GM21737 (cell line): ENCODE results near the gene LPP.
"Not testable (repeated sequence)": the region's sequence is repeated elsewhere in the genome, so short reads cannot be mapped to it uniquely, and the experiment has no call there.

ENCODE experiments used
- ATAC-seq: cut with Tn5 transposase; IDR thresholded peaks from one replicate; pipeline ENCODE4 v1.9.1; 2021; ENCODE audit warnings: mild to moderate bottlenecking, moderate library complexity; ENCODE audit not compliant: unreplicated experiment

Gene LPP, protein sequence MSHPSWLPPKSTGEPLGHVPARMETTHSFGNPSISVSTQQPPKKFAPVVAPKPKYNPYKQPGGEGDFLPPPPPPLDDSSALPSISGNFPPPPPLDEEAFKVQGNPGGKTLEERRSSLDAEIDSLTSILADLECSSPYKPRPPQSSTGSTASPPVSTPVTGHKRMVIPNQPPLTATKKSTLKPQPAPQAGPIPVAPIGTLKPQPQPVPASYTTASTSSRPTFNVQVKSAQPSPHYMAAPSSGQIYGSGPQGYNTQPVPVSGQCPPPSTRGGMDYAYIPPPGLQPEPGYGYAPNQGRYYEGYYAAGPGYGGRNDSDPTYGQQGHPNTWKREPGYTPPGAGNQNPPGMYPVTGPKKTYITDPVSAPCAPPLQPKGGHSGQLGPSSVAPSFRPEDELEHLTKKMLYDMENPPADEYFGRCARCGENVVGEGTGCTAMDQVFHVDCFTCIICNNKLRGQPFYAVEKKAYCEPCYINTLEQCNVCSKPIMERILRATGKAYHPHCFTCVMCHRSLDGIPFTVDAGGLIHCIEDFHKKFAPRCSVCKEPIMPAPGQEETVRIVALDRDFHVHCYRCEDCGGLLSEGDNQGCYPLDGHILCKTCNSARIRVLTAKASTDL

DNA sequence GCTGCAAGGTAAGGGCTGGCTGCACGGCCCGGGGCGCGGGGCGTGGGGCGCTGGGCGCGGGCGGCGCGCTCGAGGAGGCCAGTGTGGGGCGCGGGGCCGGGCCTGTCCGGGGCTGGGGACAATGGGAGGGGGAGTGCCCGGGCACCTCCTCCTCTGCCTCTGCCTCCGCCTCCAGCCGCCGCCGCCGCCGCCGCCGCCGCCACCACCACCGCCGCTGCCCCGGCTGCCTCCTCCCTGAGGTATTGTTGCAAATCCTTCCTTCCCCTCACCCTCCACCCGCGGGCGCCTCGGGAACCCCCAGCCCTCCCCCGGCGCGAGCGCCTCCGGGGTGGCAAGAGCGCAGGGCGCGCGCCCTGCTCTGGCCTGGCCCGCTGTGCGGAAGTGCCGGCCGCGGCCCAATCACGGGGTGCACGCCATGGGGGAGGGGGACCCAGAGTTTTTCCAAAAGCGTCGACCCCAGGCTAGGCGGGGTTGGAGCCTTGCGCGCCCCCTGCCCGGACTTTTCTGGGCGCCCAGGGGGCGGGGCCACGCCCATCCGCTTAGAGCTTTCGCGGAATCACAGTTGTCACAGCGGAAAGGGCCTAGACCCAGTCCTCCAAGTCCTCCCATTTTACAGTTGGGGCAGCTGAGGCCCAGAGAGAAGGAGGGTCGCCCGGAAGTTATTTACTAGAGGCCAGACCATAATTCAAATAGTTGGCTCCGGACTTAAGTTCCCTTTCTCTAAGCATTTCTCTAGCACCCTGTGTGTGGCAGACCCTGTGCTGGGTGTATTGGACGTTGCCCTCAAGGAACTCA is at the start of gene LPP:
TSS of gene LPP (plus strand) at position 144 of the 795 bp plus-strand sequence. CDS start 251,964 bp downstream, outside the sequence.
- ATAC-seq = peak; percentile 71

DNA sequence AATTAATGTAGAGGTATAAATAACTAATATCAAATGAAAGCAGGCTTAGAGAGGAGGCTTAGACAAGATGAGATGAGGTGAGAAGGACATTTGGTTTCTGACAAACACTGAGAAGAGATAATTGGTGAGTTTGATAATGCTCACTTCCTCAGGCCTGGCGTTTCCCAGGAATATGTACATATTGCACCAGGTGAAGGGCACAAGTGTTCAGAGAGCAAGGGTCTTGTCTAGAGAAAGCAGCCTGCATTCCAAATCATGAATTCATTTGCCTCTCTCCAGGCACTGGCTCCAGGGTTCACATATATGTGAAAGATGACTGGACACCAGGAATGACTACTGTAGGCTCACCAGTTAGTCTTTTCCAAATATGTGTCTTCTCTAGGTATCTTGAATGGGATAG is 48.0 kb upstream of the LPP start:
- no peak for ATAC-seq

DNA sequence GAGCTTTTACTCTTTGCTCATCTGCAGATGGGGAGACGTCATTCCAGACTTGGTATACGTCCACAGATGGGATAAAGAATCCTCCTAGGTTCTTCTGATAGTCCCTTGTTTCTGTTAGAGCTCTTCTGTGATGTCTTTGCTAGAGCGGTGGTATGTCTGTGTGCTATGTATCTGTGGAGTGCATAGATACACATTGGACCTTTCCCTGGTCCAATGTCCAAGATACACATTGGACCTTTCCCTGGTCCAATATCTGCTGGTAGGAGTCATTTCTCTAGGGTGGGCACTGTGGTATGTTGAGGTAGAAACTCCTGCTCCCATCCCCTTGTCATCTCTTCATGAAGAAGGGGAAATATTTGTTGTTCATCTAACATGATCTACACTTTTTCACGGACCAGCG is 47.5 kb upstream of the LPP start:
- no peak for ATAC-seq

DNA sequence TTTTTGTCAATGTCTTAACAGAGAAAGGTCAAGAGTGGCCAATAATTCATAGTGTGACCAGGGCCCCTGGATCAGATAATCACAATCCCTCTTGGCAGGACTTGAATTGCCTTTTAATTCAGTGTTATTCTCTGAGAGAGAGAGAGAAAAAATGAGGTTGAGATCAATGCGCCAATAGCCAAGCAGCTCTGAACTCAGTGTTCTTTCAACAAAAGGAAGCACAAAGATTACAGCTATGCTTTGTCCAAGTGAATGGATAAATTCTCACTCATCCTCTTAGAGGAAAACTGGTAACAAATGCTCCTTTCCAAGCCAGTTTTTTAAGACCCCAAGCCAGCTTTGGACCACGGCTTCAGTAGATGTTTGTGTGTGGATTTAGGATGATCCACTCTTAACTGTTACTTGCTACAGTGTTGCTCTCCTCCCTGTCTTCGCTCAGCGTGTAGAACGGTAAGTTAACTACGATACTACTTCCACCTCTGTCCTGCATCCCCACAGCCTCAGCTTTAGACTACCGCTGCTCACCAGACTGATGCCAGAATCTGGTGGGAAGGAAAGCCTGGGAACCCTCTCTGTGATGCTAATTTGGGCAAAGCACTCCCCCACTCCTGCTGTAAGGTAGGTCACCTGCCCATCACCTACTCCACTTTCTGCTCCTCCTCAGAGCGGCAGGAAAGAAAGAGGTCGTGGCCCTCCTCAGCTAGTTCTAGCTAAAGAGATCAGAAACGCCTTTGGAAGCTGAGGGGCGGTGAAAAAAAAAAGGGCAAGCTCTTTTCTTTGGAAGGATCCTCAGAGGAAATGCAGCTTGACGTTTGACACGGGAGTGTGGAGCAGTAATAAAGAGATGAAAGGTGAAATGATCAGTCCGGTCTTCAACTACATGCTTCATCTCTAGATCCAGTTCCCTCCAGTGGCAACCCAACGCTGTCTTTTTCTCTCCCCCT is 46.8 kb upstream of the LPP start:
- no peak for ATAC-seq

DNA sequence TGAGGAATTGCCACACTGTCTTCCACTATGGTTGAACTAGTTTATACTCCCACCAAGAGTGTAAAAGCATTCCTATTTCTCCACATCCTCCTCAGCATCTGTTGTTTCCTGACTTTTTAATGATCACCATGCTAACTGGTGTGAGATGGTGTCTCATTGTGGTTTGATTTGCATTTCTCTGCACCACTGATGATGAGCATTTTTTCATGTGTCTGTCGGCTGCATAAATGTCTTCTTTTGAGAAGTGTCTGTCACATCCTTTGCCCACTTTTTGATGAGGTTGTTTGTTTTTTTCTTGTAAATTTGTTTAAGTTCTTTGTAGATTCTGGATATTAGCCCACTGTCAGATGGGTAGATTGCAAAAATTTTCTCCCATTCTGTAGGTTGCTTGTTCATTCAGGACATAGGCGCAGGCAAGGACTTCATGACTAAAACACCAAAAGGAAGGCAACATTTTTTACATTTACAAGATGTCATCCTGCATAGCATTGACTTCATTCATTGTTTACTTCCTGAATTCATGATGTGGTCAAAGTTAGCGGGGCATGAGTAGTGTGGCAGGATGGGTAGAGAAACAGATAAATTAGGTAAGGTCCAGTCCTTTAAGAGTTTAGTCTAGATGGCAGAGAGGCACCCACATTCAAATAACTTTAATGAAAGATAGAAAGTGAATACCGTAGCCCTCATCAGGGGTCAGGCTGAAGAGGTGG is 45.1 kb upstream of the LPP start:
- ATAC-seq = no peak

DNA sequence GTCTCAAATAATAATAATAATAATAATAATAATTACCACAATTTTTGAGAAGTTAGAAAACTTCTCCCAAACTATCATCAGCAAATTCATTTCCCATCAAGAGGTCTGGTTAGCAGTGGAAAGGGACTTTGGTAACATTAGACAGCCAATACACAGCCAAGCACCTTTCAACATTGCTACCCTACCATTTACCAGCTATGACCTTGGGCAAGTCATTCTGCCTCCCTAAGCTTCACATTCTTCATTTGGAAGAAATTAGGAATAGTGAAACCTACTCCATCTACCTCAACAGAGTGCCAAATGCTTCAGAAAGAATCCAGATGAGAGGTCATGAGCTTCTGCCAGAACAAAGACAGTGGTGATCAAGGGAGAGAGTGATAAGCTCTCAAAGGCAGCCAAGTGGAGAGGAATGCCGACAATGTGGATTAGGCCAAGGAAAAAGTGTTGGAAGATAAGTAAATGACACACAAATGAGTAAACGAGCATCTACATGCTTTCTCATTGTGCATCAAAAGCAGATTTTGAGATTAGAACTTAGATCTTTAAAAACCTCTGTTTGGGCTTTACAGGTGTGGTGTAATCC is 42.9 kb upstream of the LPP start:
- ATAC-seq = no peak

DNA sequence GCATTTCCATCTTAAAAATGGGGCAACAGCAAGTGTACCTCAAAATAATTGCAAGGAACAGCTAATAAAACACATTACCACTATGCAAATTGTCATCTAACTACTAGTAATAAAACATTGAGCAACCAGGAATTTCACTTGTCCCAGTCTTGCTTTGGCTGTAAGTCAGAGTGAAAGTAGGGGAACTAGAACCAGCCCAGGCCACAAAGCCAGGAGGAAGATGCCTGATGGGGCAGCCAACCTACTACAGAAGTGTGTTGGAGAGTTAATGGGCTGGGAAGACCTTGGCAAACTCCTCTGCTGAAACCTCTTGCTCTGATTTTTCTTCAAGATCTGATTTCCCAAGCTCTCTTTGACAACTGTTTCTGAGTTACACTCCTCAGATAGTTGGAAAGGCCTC is 40.2 kb upstream of the LPP start:
- ATAC-seq = no peak

DNA sequence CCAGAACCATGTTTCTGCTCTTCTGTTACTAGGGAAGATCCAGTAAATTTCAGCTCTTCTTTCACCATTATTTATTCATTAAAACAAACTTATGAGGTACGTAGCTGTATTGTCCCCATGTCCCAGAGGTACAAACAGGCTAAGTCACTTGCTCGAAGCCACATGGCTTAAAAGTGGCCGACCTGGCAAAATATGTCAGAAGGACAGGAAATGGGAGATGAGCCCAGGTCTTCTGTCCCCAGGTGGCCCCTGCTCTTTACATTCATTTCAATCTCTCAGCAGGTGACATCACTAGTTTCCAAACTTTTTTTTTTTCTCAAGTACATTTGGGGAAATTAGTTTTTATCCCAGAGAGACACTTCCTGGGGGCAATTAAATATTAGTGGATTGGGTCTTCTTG is 34.1 kb upstream of the LPP start:
- no peak for ATAC-seq

DNA sequence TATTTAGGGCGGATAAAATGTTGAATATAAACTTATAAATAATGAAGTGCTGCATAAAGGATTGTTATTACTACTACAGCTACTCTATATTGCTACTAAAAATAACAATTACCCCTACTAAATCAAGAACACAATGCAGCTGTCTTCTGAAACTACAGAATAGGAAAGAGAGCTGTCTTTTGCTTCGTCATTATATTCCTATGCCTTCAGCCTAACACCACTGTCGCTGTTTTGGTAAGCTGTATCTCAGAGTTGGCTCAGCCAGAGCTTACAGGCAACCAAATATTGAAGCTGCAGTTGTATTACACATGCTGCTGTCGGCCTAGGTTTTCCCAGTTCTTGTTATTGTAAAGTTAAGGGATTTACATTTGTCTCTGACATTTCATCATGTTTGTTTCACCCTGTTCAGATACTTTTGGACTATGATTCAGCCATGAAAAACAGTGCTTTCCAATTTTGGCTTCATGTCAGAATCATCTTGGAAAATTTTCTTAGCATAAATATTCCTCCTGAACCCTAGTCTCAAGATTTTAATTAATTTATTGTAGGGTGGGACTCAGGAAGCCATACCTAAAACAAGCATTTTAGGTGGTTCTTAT is 31.3 kb upstream of the LPP start:
- no peak for ATAC-seq

DNA sequence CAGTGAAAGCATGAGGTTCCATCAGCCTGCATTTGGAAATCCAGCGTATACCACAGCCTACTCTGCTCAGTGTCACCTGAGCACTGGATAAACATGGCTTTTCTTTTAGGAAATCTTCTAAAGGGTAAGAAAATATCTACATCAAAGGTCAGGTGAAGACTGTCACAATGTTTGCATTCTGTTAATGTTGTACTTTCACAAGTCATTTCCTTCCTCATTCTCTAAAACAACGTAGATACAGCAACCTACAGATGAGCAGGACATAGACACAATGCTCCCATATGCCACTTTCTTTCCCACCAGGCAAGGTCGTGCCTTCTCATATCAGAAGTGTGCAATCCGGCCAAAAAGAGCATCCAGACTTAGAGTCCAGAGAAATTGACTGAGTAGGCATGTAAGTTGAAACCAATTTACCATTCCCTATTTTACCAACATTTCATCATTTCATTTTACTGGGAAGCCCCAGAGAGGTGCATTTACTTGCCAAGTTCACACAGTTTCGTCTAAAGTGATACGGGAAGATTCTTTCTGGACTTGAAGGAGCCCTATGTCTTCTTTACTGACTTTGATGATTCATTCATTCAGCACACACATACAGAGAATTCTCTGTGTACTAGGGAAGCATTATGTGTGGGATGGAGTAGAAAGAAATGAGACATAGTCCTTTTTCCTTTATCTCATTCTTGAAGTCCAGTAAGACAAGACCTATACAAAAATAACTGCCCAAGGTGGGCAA is 30.6 kb upstream of the LPP start:
- ATAC-seq = no peak

DNA sequence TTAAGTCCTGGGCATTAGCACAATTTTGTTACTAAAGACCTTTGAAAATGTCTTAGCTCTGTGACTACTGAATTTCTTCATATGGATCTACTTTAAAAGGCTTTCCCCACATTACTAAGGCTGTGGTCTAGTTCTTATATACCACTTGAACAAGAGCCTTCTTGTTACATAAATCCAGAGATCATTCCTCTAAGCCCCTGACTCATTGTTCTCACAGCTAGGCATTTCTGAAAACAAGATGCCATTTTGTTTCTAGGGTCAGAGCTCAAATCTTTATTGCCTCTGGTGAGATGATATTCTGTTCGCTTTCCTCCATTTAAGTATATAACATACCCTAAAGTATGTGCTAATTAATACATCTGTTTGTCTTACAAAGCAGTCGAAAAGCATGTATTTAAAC is 29.8 kb upstream of the LPP start:
- ATAC-seq = no peak

DNA sequence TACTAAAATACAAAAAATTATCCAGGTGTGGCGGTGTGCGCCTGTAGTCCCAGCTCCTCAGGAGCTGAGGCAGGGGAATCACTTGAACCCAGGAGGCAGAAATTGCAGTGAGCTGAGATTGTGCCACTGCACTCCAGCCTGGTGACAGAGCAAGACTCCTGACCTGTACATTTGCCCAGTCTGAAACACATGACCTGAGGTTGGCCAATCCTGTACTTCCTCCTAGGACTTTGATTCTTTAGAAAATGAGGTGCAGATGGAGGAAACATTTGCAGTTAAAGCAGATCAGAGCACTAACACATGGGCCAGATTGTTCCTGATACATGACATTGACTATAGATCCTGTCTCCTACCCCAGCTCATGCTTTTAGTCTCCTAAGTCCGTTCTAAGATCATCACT is 28.9 kb upstream of the LPP start:
- ATAC-seq = no peak

DNA sequence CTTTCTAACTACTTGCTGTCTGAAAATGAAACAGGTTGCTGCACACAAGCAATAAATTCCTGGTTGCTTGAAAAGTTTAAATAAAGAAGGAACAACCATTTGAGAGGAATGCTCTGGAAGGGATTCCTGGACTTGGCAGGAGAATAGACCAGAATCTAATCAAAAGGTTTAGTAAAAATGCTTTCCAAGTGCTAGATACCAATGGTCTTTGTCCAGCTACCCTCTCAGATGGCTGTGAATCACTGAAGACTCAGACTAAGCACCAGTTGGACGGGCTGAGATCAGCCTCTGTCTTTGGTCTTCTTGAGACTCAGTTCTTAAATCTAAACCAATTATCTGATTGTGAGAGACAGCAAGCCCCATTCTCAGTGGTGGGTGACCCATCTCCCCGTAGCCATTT is 27.7 kb upstream of the LPP start:
- ATAC-seq = no peak

DNA sequence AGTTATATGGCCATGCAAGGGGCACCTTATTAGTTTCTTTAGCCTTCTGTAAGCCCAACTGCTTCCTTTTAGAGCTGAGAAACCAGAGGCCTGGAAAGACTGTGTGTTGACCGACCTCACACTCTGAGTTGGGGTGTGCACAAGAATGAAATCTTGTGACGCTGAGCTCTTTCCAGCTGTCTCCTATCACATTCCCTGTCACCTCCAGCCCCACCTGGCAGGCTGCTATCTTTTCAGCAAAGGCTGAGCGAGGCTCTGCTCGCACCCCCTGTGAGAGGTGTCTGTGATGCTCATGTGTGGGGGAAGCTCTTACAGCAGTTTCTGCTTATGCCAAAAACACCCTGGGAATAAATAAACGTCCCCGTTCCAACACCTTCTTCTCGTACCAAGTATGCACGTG is 27.0 kb upstream of the LPP start:
- ATAC-seq = no peak

DNA sequence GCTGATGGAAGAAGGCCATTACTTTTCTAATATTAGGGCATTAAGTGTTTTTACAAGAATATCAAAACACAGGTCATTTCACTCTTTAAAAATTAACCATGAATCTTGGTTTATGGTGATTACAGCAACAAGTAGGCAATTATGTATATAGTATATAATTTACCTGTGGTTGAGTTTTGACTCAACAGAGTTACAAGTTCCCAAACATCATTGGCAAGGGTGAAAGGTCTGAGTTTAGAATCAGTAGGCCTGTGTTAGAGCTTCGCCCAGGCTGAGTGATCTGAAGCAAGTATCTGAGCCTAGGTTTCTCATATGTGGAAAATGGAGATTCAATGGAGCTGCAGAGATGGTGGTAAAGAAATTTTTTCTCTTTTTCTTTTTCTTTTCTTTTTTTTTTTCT is 25.1 kb upstream of the LPP start:
- ATAC-seq = no peak

DNA sequence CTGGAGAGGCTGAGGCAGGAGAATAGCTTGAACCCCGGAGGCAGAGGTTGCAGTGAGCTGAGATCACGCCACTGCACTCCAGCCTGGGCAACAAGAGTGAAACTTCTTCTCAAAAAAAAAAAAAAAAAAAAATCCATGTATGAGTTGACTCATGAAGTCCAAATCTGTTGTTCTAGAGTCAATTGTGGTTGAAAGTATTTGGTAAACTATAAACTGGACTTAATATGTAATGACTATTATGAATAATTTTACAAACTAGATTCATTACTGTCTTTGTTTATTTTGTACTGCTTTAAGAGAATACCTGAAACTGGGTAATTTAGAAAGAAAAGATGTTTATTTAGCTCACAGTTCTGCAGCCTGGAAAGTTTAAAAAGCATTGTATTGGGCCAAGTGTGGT is 22.9 kb upstream of the LPP start:
- ATAC-seq = not testable (repeated sequence)

DNA sequence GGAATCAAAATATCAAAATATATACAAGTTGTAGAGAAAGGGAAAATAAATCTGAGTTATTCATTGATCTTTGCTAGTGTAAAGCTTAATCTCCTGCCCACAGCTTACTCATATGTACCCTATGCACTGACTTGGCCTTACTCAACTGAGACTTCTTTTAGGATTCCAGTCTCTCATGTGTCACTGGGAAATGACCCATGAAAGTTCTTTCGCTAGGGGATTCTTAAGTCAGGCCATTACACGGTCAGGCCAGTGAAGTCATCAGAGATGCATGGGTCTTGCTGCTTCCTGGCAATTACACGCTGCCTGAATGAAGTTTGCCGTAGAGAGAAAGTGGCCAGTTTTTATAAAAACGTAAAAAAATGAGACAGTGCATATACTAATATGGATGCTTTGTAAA is 20.7 kb upstream of the LPP start:
- ATAC-seq = no peak

DNA sequence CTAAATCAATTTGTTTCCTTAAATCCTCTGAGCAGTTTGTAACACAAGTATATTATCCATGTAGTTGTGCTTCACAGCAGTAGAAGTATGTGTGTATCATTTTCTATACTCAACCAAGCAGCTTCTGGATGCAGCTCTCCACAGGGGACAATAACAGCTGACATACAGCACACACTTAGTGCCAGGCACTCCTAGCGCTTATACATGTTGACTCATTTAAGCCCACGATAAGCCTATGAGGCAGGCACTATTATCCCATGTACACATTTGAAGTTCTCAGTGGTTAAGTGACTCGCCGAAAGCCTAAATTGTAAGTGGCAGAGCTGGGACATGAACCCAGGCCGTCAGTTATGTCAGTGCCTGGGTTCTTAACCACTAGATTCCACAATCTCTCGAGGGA is 20.3 kb upstream of the LPP start:
- ATAC-seq = no peak

DNA sequence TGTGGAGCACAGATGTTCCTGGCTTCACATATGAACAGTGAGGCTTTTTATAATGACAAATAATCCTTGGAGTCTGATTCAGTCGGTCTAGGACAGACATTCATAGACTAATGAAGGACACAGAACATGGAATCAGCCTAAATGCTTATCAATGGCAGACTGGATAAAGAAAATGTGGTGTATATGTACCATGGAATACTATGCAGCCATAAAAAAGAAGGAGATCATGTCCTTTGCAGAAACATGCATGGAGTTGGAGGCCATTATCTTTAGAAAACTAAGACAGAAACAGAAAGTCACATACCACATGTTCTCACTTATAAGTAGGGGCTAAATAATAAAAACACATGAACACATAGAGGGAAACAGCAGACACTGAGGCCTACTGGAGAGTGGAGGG is 19.9 kb upstream of the LPP start:
- no peak for ATAC-seq
